Measurements from ENCODE around the gene ADIPOR2. TPM values are rescaled to one million over a fixed set of nuclear protein-coding genes. Genes with fewer than 3 reads are reported as not detected.

Gene ADIPOR2
- total RNA-seq, 1 experiment from 2014 or later = 84.0 TPM

- no TSS peak for BruUV-seq (replicated peaks)
- H3K27me3 ChIP-seq (replicated peaks; ENCODE audit: insufficient read depth, low read depth, low read length, poor library complexity) = no peaks in the 10 kb centered on the region
- TF ChIP-seq CTCF (conservative IDR thresholded peaks at IDR 0.05; ENCODE audit: low read depth, low read length) (no peak), EZH2 (IDR thresholded peaks at IDR 0.05; ENCODE audit: borderline replicate concordance, low read depth, low read length, poor library complexity, severe bottlenecking) (no peak)
- ChIA-PET POLR2A (ENCODE audit: low non-redundant PET) (no interaction called here), CTCF (no interaction called here)
- H3K4me1 ChIP-seq (ENCODE audit: insufficient read depth, low read length, poor library complexity, severe bottlenecking) = peaks cover 23% of the 10 kb centered on the region
- intact Hi-C loops (cut with micrococcal nuclease; ENCODE audit: unreplicated experiment) = no loop called here
- H3K9me3 ChIP-seq (ENCODE audit: low read depth, low read length, poor library complexity, severe bottlenecking) = no peaks in the 10 kb centered on the region
- DNase-seq (ENCODE audit: low spot score) = no peak
- no peak overlapping the region for H3K4me3 ChIP-seq (ENCODE audit: low read depth, low read length, poor library complexity, severe bottlenecking)
- no peaks in the 10 kb centered on the region for H3K36me3 ChIP-seq (ENCODE audit: insufficient read depth, low read length, poor library complexity, severe bottlenecking)
- H3K27ac ChIP-seq (ENCODE audit: low read depth, low read length, poor library complexity, severe bottlenecking) = no peak overlapping the region
Observed at GRCh38 chr12:1837541-1838204, 146.8 kb downstream of the ADIPOR2 start.

Small RNA genes within 50 kb of the gene (microRNA-seq; reads per million reads assigned to microRNA genes)
- gene MIR3649 = not detected

Other genes starting within 250 kb of the ADIPOR2 start
- gene FBXL14, start 96.5 kb upstream of the ADIPOR2 start, total RNA-seq (2021) = 19.3 and 21.2 TPM in 2 replicates
- 0.34 and 0.59 TPM in 2 replicates for gene WNT5B, start 61.8 kb upstream of the ADIPOR2 start, total RNA-seq (2021)
- gene LRTM2, start 129.5 kb downstream of the ADIPOR2 start, total RNA-seq (2021) = not detected in 2 replicates
- 0.41 and 1.2 TPM in 2 replicates for gene CACNA2D4, start 227.6 kb downstream of the ADIPOR2 start, total RNA-seq (2021)

Data from A673 (cell line).